Dendritic cell treated with granulocyte-macrophage colony-stimulating factor and Interleukin-4, amounts not matched to agents 40 ng/mL and 50 ng/mL, for 4 days (primary cell): ENCODE results near the gene BUD23.

Source experiments
- H3K27ac Mint-ChIP-seq: one replicate; pipeline ENCODE4 v1.8.0; 2022; ENCODE audit warnings: mild to moderate bottlenecking, mixed read lengths
- H3K27me3 Mint-ChIP-seq: one replicate; pipeline ENCODE4 v1.8.0; 2022; ENCODE audit warnings: mild to moderate bottlenecking, mixed read lengths
- H3K36me3 Mint-ChIP-seq: one replicate; pipeline ENCODE4 v1.8.0; 2022; ENCODE audit warnings: low read depth, mixed read lengths
- H3K4me1 Mint-ChIP-seq: one replicate; pipeline ENCODE4 v1.8.0; 2022; ENCODE audit warnings: low read depth, mixed read lengths
- H3K4me3 Mint-ChIP-seq: one replicate; pipeline ENCODE4 v1.8.0; 2022; ENCODE audit warnings: mild to moderate bottlenecking, moderate library complexity, mixed read lengths
- H3K9me3 Mint-ChIP-seq: one replicate; pipeline ENCODE4 v1.8.0; 2022; ENCODE audit warnings: mixed read lengths
- intact Hi-C: fragments of 100-400 bp; cut with micrococcal nuclease; formaldehyde crosslinking; loops from one replicate; pipeline ENCODE4 v1.15.0; 2022

BUD23 gene

GRCh38 chr7:73740771-73741170, 57.4 kb downstream of the BUD23 start:
- Mint-ChIP-seq H3K4me1 (peaks cover 29% of the 10 kb centered on the region), H3K4me3 (no peak overlapping the region), H3K27me3 (peaks cover 39% of the 10 kb centered on the region), H3K36me3 (peaks cover 28% of the 10 kb centered on the region), H3K9me3 (no peaks in the 10 kb centered on the region), H3K27ac (no peak overlapping the region)
- intact Hi-C loops = loop anchor here (10.0 kb wide), 1 partner anchor 114 kb away; no protein-coding TSS in a partner anchor

GRCh38 chr7:73741600-73741999, 58.2 kb downstream of the BUD23 start:
- Mint-ChIP-seq H3K27me3 (peaks cover 42% of the 10 kb centered on the region), H3K27ac (no peak overlapping the region), H3K4me1 (peaks cover 26% of the 10 kb centered on the region), H3K36me3 (peaks cover 19% of the 10 kb centered on the region), H3K4me3 (no peak overlapping the region), H3K9me3 (no peaks in the 10 kb centered on the region)
- intact Hi-C loops = loop anchor here (10.0 kb wide), 1 partner anchor 113 kb away; no protein-coding TSS in a partner anchor

- intact Hi-C loops = loop anchor here (10.0 kb wide), 1 partner anchor 112 kb away; no protein-coding TSS in a partner anchor
- peaks cover 18% of the 10 kb centered on the region for H3K4me1 Mint-ChIP-seq
- H3K27ac Mint-ChIP-seq = no peak overlapping the region
- no peaks in the 10 kb centered on the region for H3K9me3 Mint-ChIP-seq
- H3K27me3 Mint-ChIP-seq = peaks cover 45% of the 10 kb centered on the region
- peaks cover 12% of the 10 kb centered on the region for H3K36me3 Mint-ChIP-seq
- no peak overlapping the region for H3K4me3 Mint-ChIP-seq
These were observed 58.9 kb downstream of the BUD23 start for GRCh38 chr7:73742338-73742752.

GRCh38 chr7:73742753-73743641, 59.6 kb downstream of the BUD23 start:
- Mint-ChIP-seq H3K27ac (no peak overlapping the region), H3K27me3 (peaks cover 45% of the 10 kb centered on the region), H3K4me3 (no peak overlapping the region), H3K36me3 (peaks cover 5% of the 10 kb centered on the region), H3K9me3 (no peaks in the 10 kb centered on the region), H3K4me1 (peaks cover 12% of the 10 kb centered on the region)
- intact Hi-C loops = loop anchor here (10.0 kb wide), 1 partner anchor 112 kb away; no protein-coding TSS in a partner anchor

GRCh38 chr7:73746378-73746777, 63.0 kb downstream of the BUD23 start:
- Mint-ChIP-seq H3K9me3 (no peaks in the 10 kb centered on the region), H3K36me3 (no peaks in the 10 kb centered on the region), H3K27me3 (peaks cover 40% of the 10 kb centered on the region), H3K4me1 (peaks cover 21% of the 10 kb centered on the region), H3K27ac (no peak overlapping the region), H3K4me3 (no peak overlapping the region)
- intact Hi-C loops = loop anchor here (10.0 kb wide), 1 partner anchor 108 kb away; no protein-coding TSS in a partner anchor
